ENCODE measurements around the gene MYH10. TPM values are rescaled to one million over a fixed set of nuclear protein-coding genes. Genes with fewer than 3 reads are reported as not detected.
"Not testable (repeated sequence)": the region's sequence is repeated elsewhere in the genome, so short reads cannot be mapped to it uniquely, and the experiment has no call there.

The MYH10 gene
- total RNA-seq, 6 donors from 2014 or later = 73.3 to 246 (median 99.6) TPM

- no peaks in the 10 kb centered on the region for H3K9me3 ChIP-seq
- no peak overlapping the region for H3K27ac ChIP-seq
- no peak for ATAC-seq (ENCODE audit: low FRiP score in 2 of 2)
- H3K27me3 ChIP-seq = no peaks in the 10 kb centered on the region
- no peak overlapping the region for H3K4me3 ChIP-seq
- WGBS, 2 donors = 60 to 76% methylated on average over 2 of the region's 2 CpGs
- TF ChIP-seq CTCF (IDR thresholded peaks at IDR 0.05) (no peak), POLR2AphosphoS5 (IDR thresholded peaks at IDR 0.05) (no peak), EP300 (IDR thresholded peaks at IDR 0.05) (no peak), POLR2A (IDR thresholded peaks at IDR 0.05) (no peak)
- DNase-seq = peak in 1 of 2 donors; percentile 54
- no peaks in the 10 kb centered on the region for H3K36me3 ChIP-seq
- H3K4me1 ChIP-seq = no peaks in the 10 kb centered on the region
Observed at GRCh38 chr17:8665684-8666083, 35.2 kb upstream of the MYH10 start.

- 91% methylated on average over 12 of the region's 12 CpGs for WGBS, 2 donors
- no peak overlapping the region for H3K4me3 ChIP-seq
- H3K4me1 ChIP-seq = no peaks in the 10 kb centered on the region
- TF ChIP-seq CTCF (IDR thresholded peaks at IDR 0.05) (no peak), POLR2A (IDR thresholded peaks at IDR 0.05) (no peak), POLR2AphosphoS5 (IDR thresholded peaks at IDR 0.05) (no peak), EP300 (IDR thresholded peaks at IDR 0.05) (no peak)
- H3K36me3 ChIP-seq = no peaks in the 10 kb centered on the region
- H3K27me3 ChIP-seq = no peaks in the 10 kb centered on the region
- no peak for DNase-seq
- H3K27ac ChIP-seq = no peak overlapping the region
- no peaks in the 10 kb centered on the region for H3K9me3 ChIP-seq
- no peak for ATAC-seq (ENCODE audit: low FRiP score in 2 of 2)
Observed at GRCh38 chr17:8664456-8665126, 34.1 kb upstream of the MYH10 start.

DNA sequence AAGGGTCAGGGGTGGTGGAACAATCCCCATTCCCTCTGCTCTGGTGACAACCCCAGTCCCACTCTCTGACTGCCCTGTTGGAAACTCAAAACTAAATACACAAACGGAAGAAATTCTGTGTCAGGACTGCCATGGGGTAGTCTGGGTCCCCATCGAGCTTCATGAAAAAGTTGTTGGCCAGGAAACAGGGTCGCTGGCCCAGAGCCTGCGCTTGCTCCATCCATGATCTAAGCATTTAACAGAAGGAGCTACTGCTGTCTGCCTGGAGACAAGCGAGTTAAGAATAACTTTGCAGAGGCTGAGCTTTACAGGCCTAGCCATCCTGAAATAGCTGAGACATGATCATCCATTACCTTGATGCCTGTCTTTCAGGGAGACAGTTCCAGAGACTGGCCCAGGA lies 32.4 kb upstream of the MYH10 start:
- no peak overlapping the region for H3K27ac ChIP-seq
- H3K4me3 ChIP-seq = no peak overlapping the region
- WGBS, 2 donors = 78 to 83% methylated on average over 5 of the region's 5 CpGs
- H3K9me3 ChIP-seq = no peaks in the 10 kb centered on the region
- no peaks in the 10 kb centered on the region for H3K27me3 ChIP-seq
- DNase-seq (no peak), ATAC-seq (ENCODE audit: low FRiP score in 2 of 2) (no peak)
- TF ChIP-seq CTCF (IDR thresholded peaks at IDR 0.05) (no peak), EP300 (IDR thresholded peaks at IDR 0.05) (no peak), POLR2A (IDR thresholded peaks at IDR 0.05) (no peak), POLR2AphosphoS5 (IDR thresholded peaks at IDR 0.05) (no peak)
- no peaks in the 10 kb centered on the region for H3K4me1 ChIP-seq
- H3K36me3 ChIP-seq = no peaks in the 10 kb centered on the region

GRCh38 chr17:8662076-8662831 lies 31.7 kb upstream of the MYH10 start:
- no peak overlapping the region for H3K27ac ChIP-seq
- no peak overlapping the region for H3K4me3 ChIP-seq
- WGBS, 2 donors = 75 to 85% methylated on average over 3 to 4 of the region's 4 CpGs
- H3K27me3 ChIP-seq = no peaks in the 10 kb centered on the region
- peaks cover 0 to 1% (median 0%) of the 10 kb centered on the region in 4 donors for H3K9me3 ChIP-seq
- TF ChIP-seq CTCF (IDR thresholded peaks at IDR 0.05) (no peak), EP300 (IDR thresholded peaks at IDR 0.05) (no peak), POLR2A (IDR thresholded peaks at IDR 0.05) (no peak), POLR2AphosphoS5 (IDR thresholded peaks at IDR 0.05) (no peak)
- H3K36me3 ChIP-seq = no peaks in the 10 kb centered on the region
- no peaks in the 10 kb centered on the region for H3K4me1 ChIP-seq
- no peak for ATAC-seq (ENCODE audit: low FRiP score in 2 of 2)
- no peak for DNase-seq

- not testable (repeated sequence) for DNase-seq; H3K4me1 ChIP-seq; H3K27ac ChIP-seq; H3K4me3 ChIP-seq; ATAC-seq (ENCODE audit: low FRiP score in 2 of 2); H3K27me3 ChIP-seq; H3K36me3 ChIP-seq
- peaks cover 0 to 11% (median 9%) of the 10 kb centered on the region in 4 donors for H3K9me3 ChIP-seq
Observed at GRCh38 chr17:8660709-8661108, 30.2 kb upstream of the MYH10 start.

All from upper lobe of left lung (tissue), 6 donors.